ENCODE results near the gene CLASP1.

- TF ChIP-seq CTCF (IDR thresholded peaks at IDR 0.05; ENCODE audit: insufficient read depth, low read length) = no peak
- TF ChIP-seq POLR2AphosphoS5 (IDR thresholded peaks at IDR 0.05; ENCODE audit: low read depth) = no peak
- TF ChIP-seq GABPA (IDR thresholded peaks at IDR 0.05; ENCODE audit: low read depth) = no peak
- TF ChIP-seq REST (IDR thresholded peaks at IDR 0.05; ENCODE audit: insufficient replicate concordance, low read depth) = no peak
- TF ChIP-seq SPI1 (IDR thresholded peaks at IDR 0.05; ENCODE audit: borderline replicate concordance, low read depth) = no peak
Observed at GRCh38 chr2:121664713-121665112, 15.5 kb upstream of the CLASP1 start.

Measured in HL-60 (cell line).